Dendritic cell treated with granulocyte-macrophage colony-stimulating factor and Interleukin-4, amounts not matched to agents 40 ng/mL and 50 ng/mL, for 4 days (primary cell): ENCODE results near the gene CLCNKB.
A peak's percentile ranks its signal among the peaks of the same experiment; 100 is the strongest.
"Not testable (repeated sequence)": the region's sequence is repeated elsewhere in the genome, so short reads cannot be mapped to it uniquely, and the experiment has no call there.

Experiments
- H3K27ac Mint-ChIP-seq: one replicate; pipeline ENCODE4 v1.8.0; 2022; ENCODE audit warnings: mild to moderate bottlenecking, mixed read lengths
- H3K27me3 Mint-ChIP-seq: one replicate; pipeline ENCODE4 v1.8.0; 2022; ENCODE audit warnings: mild to moderate bottlenecking, mixed read lengths
- H3K36me3 Mint-ChIP-seq: one replicate; pipeline ENCODE4 v1.8.0; 2022; ENCODE audit warnings: low read depth, mixed read lengths
- H3K4me1 Mint-ChIP-seq: one replicate; pipeline ENCODE4 v1.8.0; 2022; ENCODE audit warnings: low read depth, mixed read lengths
- H3K4me3 Mint-ChIP-seq: one replicate; pipeline ENCODE4 v1.8.0; 2022; ENCODE audit warnings: mild to moderate bottlenecking, moderate library complexity, mixed read lengths
- H3K9me3 Mint-ChIP-seq: one replicate; pipeline ENCODE4 v1.8.0; 2022; ENCODE audit warnings: mixed read lengths
- intact Hi-C: fragments of 100-400 bp; cut with micrococcal nuclease; formaldehyde crosslinking; loops from one replicate; pipeline ENCODE4 v1.15.0; 2022

CLCNKB gene

DNA sequence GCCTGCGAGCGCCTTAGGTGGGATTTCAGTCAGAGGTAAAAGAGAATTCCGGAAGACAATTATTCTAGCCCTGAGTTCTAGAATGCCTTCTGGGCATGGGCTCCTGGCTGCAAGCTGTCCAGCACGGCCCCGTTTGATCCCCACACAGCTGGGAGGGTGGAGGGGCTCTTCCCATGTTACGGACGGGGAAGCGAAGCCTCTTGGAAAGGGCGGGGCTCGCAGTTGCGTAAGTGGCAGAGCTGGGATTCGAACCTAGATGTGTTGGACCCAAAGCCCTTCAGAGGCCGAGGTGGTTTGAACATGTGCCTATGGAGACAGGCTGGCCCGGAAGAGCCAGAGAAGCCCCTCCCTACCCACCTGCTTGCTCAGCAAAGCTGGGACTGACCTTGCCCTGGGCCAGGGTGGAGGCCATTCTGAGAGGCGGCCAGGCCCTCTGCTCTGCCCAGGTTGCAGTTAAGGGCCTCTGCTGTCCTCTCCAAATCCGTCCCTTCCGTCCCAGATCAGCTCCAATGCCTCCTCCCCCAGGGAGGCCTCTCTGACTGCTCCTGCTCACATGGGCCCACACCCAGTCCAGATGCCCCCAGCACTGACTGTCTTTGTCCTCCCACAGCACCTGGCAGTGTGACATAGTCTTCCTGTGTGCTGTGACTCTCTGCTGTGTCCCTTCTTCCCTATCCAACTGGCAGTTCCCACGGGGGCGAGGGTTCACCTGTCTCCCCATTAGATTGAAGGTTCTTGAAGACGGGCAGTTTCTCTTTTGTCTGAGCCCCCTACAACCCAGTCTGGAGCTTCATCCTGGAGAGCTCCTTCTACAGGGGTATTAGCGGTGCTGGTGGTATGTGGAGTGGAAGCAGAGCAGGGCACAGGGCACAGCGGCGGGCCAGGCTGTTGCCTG lies 24.6 kb upstream of the CLCNKB start:
- Mint-ChIP-seq H3K36me3 (no peaks in the 10 kb centered on the region), H3K27me3 (peaks cover 54% of the 10 kb centered on the region), H3K4me1 (peaks cover 23% of the 10 kb centered on the region), H3K4me3 (no peak overlapping the region), H3K27ac (no peak overlapping the region), H3K9me3 (no peaks in the 10 kb centered on the region)
- intact Hi-C loops, result no loop called here

DNA sequence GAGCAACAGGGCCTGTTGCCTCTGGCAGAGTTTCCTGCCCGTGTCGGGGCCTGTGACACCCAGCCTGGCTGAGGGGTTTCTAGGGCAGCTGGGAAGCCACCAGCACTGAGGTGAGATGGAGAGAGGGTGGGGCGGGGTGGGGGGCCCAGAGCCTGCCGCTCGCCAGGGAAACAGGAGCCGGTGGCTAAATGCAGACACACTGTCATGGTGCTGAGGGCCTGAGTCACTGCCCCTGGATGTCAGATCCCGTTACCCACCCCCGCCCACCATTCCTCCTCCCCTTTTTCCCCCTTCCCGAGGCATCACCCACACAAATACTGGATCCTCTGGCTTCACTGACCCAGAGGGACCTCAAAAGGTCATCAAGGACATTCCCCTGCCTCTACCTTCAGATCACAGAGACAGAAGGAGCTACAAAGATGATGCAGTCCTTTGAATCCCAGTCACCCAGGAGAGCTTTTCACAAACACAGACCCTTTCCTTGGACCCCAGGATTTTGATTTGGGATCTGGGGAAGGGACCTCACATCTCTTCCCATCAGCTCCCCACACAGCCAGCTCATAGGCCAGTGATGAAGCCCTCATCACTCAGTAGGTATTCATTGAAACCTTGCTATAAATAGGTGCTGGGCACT lies 23.8 kb upstream of the CLCNKB start:
- peaks cover 17% of the 10 kb centered on the region for H3K4me1 Mint-ChIP-seq
- H3K4me3 Mint-ChIP-seq, result no peak overlapping the region
- H3K27me3 Mint-ChIP-seq, result peaks cover 49% of the 10 kb centered on the region
- H3K27ac Mint-ChIP-seq, result no peak overlapping the region
- intact Hi-C loops, result no loop called here
- no peaks in the 10 kb centered on the region for H3K36me3 Mint-ChIP-seq
- no peaks in the 10 kb centered on the region for H3K9me3 Mint-ChIP-seq

DNA sequence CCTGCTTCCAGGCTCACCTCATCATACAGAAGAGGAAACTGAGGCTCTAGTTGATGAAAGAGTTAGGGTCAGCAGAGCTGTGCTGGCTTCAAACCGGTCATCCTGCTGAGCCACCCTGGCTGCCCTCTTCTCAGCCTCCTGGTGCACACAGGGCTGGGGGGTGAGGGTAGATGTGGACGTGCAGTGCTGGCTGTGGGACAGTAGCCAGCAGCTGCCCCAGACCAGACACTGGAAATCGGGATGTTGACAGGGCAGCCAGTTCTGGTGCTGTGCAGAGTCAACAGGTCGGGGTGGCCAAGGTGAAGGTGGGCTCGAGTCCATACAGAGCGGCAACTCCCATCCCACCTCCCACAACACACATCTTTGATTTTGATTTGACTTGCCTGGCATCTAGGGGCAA lies 23.3 kb upstream of the CLCNKB start:
- intact Hi-C loops, result no loop called here
- H3K9me3 Mint-ChIP-seq, result no peaks in the 10 kb centered on the region
- H3K4me3 Mint-ChIP-seq, result no peak overlapping the region
- H3K36me3 Mint-ChIP-seq, result no peaks in the 10 kb centered on the region
- H3K27ac Mint-ChIP-seq, result no peak overlapping the region
- H3K4me1 Mint-ChIP-seq, result peaks cover 12% of the 10 kb centered on the region
- peaks cover 44% of the 10 kb centered on the region for H3K27me3 Mint-ChIP-seq

DNA sequence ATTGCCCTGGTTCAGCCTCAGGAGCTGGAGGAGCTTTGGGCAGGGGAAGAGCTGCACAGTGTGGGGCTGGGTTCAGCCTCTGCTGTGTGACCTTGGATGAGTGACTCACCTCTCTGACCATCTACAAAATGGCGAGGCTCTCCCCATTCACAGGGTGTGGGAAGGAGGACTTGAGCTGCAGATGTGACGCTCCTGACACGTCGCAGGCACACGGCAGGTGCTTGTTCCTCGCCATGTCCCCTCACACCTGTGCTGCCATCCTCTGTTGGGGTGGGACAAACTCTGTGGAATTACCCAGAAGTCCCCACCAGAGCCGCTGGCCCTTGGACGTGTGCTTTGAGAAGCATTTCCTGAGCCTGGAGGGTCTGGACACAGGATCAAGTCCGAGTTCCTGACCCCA lies 22.7 kb upstream of the CLCNKB start:
- H3K4me1 Mint-ChIP-seq, result peaks cover 12% of the 10 kb centered on the region
- H3K27me3 Mint-ChIP-seq, result peaks cover 43% of the 10 kb centered on the region
- H3K4me3 Mint-ChIP-seq, H3K36me3 Mint-ChIP-seq, H3K27ac Mint-ChIP-seq, H3K9me3 Mint-ChIP-seq, intact Hi-C loops: not testable (repeated sequence)

DNA sequence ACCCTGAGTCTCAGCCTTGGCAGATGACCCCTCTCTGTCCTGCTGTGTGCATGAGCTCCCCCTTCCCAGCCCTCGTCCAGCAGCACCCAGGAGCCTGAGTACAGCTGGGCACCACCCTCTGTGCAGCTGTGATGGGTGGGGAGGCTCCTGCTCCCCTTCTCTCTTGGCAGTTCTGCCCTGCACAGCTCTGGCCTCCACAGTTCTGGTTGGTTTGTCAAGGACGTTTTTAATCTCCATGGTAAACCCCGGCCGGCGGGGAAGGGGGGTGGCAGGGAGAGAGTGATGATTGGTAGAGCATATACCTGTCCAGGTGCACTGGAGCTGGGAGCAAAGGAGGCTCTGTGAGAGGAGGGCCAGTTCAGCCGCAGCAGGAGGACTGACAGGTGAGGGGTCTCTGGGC lies 21.9 kb upstream of the CLCNKB start, which contains the start of gene CLCNKA:
TSS of gene CLCNKA (plus strand) at position 356 of the 400 bp plus-strand sequence. CDS start 584 bp downstream, outside the sequence.
- Mint-ChIP-seq H3K4me3 (no peak within 1 kb of the TSS), H3K36me3 (no peaks in the 10 kb centered on the region), H3K9me3 (no peaks in the 10 kb centered on the region), H3K27me3 (peaks cover 46% of the 10 kb centered on the region), H3K4me1 (peaks cover 12% of the 10 kb centered on the region), H3K27ac (peak within 1 kb of the TSS; percentile 5)
- intact Hi-C loops, result no loop called here

DNA sequence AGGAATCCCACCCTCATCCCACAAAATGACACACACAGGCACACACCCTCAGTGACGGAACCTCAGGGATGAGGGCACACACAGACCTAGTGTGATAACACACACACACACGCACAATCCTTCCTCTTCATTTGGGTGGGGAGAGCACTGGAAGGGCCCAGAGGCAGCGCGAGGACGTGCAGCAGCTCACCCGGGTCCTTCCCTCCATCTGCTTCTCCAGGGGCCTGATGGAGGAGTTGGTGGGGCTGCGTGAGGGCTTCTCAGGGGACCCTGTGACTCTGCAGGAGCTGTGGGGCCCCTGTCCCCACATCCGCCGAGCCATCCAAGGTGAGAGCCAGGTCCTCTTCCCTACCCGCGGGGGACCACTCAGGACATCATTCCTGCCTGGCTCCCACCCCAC lies 21.2 kb upstream of the CLCNKB start:
- no peak overlapping the region for H3K27ac Mint-ChIP-seq
- intact Hi-C loops, result no loop called here
- peaks cover 53% of the 10 kb centered on the region for H3K27me3 Mint-ChIP-seq
- H3K4me3 Mint-ChIP-seq, result no peak overlapping the region
- peaks cover 19% of the 10 kb centered on the region for H3K4me1 Mint-ChIP-seq
- H3K9me3 Mint-ChIP-seq, result no peaks in the 10 kb centered on the region
- H3K36me3 Mint-ChIP-seq, result no peaks in the 10 kb centered on the region

DNA sequence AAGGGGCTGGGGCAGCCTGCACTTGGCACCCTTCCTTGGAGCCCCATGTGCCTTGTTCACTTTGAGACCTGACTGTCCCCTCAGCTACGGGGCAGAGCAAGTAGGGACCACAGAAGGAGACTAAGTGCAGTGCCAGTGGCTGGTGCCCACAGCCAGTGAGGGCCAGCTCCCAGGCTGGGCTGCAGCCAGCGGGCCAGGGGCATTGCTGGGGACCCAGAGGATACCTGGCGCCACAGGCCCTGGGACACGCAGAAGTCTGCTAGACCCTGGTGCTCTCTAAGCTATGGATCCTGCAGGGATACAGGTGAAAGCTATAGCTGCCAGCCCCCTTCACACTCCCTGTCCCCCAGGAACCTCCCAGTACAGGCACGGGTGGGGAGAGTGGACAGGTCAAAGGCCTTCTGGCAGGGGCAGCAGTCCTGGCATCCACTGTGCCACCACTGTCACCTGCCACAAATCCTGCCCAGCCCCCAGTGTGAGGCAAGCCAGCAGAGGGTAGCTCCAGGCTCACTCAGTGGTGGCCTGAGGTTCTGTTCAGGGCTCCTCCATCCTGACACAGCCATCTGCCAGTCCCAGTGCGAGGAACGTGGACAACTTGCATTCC lies 20.4 kb upstream of the CLCNKB start:
- Mint-ChIP-seq H3K4me1 (peaks cover 11% of the 10 kb centered on the region), H3K27ac (no peak overlapping the region), H3K36me3 (no peaks in the 10 kb centered on the region)

DNA sequence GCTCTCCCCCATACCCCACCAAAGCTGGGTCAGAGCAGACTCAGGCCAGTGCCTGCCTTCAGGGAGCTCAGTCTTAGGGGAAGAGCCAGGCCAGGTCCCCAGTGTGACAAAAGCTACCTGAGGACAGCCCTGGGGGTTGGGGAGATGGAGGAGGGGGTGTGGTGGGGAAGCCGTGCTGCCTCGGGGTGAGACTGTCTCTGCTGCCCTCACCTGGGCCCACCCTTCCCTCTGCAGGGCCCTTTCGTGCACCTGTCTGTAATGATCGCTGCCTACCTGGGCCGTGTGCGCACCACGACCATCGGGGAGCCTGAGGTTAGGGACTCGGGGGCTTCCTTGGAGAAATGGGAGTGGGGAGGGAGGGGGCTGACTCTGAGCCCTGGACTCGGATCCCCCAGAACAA lies 17.3 kb upstream of the CLCNKB start:
- H3K4me3 Mint-ChIP-seq, intact Hi-C loops, H3K36me3 Mint-ChIP-seq, H3K4me1 Mint-ChIP-seq, H3K27ac Mint-ChIP-seq, H3K9me3 Mint-ChIP-seq: not testable (repeated sequence)
- peaks cover 57% of the 10 kb centered on the region for H3K27me3 Mint-ChIP-seq

More for the DNA sequence above, 20.4 kb upstream of the CLCNKB start:
- intact Hi-C loops, result no loop called here
- Mint-ChIP-seq H3K4me3 (no peak overlapping the region), H3K27me3 (peaks cover 57% of the 10 kb centered on the region), H3K9me3 (no peaks in the 10 kb centered on the region)

DNA sequence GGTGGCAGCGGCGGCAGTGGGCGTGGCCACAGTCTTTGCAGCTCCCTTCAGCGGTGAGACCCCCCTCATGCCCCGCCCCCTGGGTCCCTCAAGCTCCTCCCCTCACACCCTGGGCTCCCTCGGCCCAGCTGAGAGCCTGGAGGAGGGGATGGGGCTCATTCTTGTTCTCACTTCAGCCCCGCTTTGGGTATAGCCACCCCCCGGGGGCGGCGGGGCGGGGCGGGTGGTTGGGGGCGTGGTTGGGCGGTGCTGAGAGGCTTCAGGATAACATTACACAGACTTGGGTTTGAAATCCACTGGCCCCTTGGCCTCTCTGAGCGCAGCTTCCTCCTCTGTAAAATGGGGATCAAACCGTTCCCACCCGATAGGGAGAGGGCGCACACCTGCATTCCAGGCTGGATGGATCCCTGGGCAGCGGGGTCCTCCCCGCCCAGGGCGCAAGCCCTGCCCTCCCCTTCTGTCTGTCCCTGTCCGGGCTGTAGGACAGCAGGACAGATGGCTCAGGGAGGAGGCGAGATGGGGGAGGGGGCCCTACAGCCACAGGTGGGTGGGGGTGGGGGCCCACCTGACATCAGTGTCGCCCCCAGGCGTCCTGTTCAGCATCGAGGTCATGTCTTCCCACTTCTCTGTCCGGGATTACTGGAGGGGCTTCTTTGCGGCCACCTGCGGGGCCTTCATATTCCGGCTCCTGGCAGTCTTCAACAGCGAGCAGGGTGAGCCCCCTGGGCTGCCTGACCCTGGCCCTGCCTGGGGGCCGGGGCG lies 16.7 kb upstream of the CLCNKB start:
- no peak overlapping the region for H3K4me3 Mint-ChIP-seq
- H3K9me3 Mint-ChIP-seq, result no peaks in the 10 kb centered on the region
- H3K4me1 Mint-ChIP-seq, result peaks cover 7% of the 10 kb centered on the region
- H3K27ac Mint-ChIP-seq, result no peak overlapping the region
- H3K36me3 Mint-ChIP-seq, result no peaks in the 10 kb centered on the region
- intact Hi-C loops, result no loop called here
- H3K27me3 Mint-ChIP-seq, result peaks cover 55% of the 10 kb centered on the region

DNA sequence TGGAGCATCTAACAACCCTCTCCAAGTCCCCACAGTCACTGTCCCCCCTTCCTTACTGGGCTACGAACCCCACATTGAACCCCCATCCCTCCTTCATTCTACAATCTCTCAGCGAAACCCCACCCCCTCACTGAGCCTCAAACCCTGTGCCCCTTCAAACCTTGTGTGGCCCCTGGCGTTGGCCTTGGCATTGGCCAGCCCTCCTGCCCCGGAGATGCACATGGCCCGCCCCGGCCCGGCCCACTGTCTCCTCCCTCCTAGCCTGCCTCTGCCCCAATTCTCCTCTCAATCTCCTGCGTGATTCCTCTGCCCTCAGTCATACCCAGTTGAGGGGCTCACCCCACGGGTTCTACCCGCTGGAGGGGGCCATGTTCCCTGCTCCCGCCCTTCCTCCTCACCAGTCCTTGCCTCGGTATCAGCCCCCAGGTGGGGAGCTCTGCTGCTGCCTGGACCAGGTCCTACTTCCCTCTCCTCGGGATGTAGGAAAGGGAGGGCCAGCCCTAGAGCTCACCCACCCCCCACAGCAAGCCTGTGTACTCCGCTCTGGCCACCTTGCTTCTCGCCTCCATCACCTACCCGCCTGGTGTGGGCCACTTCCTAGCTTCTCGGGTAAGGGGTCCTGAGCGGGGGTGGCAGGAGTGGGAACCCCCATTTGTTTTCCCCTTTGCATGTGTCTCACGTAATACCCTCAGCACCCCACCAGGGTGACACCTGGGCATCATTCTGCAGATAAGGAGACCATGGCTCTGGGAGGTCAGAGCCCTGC lies 15.2 kb upstream of the CLCNKB start:
- H3K36me3 Mint-ChIP-seq, result no peaks in the 10 kb centered on the region
- intact Hi-C loops, result no loop called here
- peaks cover 45% of the 10 kb centered on the region for H3K27me3 Mint-ChIP-seq
- no peak overlapping the region for H3K27ac Mint-ChIP-seq
- no peaks in the 10 kb centered on the region for H3K9me3 Mint-ChIP-seq
- no peak overlapping the region for H3K4me3 Mint-ChIP-seq
- H3K4me1 Mint-ChIP-seq, result peaks cover 12% of the 10 kb centered on the region

DNA sequence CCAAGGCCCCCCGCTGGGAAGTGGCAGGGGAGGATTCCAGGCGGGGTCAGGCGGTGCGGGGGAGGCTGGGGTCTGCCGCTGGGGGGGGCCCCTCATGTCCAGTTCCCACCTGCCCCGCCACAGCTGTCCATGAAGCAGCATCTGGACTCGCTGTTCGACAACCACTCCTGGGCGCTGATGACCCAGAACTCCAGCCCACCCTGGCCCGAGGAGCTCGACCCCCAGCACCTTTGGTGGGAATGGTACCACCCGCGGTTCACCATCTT lies 14.6 kb upstream of the CLCNKB start:
- H3K36me3 Mint-ChIP-seq, H3K27ac Mint-ChIP-seq, H3K4me3 Mint-ChIP-seq, intact Hi-C loops, H3K9me3 Mint-ChIP-seq: not testable (repeated sequence)
- peaks cover 45% of the 10 kb centered on the region for H3K27me3 Mint-ChIP-seq
- H3K4me1 Mint-ChIP-seq, result peaks cover 12% of the 10 kb centered on the region

DNA sequence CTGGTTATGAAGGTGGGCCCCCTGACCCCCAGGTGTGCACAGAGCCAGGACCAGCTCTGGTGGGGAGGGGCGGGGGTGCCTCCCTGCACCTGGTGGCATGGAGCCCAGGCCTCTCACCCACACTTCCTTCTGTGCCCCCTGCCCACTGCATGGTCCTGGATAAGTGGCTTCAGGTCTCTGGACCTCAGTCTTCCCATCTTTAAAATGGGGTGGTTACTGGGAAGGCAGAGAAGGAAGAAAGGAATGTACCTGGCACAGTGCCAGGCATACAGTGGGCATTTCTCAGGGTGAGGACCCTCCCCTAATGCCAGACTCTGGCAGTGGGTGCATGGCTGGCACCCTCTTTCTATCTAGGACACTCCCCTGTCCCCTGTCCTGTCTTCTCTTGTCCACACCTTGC lies 14.3 kb upstream of the CLCNKB start:
- Mint-ChIP-seq H3K4me3 (no peak overlapping the region), H3K36me3 (no peaks in the 10 kb centered on the region), H3K27me3 (peaks cover 44% of the 10 kb centered on the region), H3K4me1 (peaks cover 12% of the 10 kb centered on the region), H3K27ac (no peak overlapping the region), H3K9me3 (no peaks in the 10 kb centered on the region)
- intact Hi-C loops, result no loop called here

DNA sequence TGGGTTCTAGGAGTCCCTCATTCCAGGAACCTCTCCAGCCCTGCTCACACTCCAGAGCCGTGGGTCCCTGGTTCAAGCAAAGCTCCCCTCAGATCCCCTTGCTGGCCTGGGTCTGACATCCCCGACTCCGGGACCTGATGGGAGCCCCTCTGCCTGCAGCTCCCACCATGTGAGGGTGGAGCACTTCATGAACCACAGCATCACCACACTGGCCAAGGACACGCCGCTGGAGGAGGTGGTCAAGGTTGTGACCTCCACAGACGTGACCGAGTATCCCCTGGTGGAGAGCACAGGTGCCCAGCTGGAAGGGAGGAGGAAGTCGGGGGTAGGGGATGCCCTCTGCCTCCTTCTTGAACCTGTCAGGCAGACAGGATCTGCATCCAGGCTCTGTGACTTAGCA lies 12.0 kb upstream of the CLCNKB start:
- Mint-ChIP-seq H3K27ac (no peak overlapping the region), H3K27me3 (peaks cover 39% of the 10 kb centered on the region), H3K36me3 (no peaks in the 10 kb centered on the region), H3K9me3 (no peaks in the 10 kb centered on the region), H3K4me3 (no peak overlapping the region), H3K4me1 (peaks cover 12% of the 10 kb centered on the region)
- intact Hi-C loops, result no loop called here
